Coronary artery (tissue), 2 donors: ENCODE data around the gene LHFPL3.

ENCODE experiments used
- DNase-seq: peaks from one replicate; pipeline ENCODE4 v3.0.0-alpha.2; 2017; ENCODE audit warnings: low spot score
- H3K27ac ChIP-seq, 2 donors: fragments of 200-600 bp; sonication (generic); one replicate each; pipeline ENCODE4 v1.5.1; 2016 to 2019
- H3K4me3 ChIP-seq: fragments of 200-600 bp; sonication (generic); 2 replicates; pipeline ENCODE4 v1.5.1; 2016; ENCODE audit warnings: mild to moderate bottlenecking, moderate library complexity
- CTCF ChIP-seq: fragments of 200-600 bp; sonication (generic); IDR thresholded peaks from one replicate; pipeline ENCODE4 v1.5.1; 2019; ENCODE audit warnings: antibody characterized with exemption

The LHFPL3 gene

GRCh38 chr7:104397442-104397841, 69.0 kb downstream of the LHFPL3 start:
- DNase-seq: no peak
- Histone ChIP-seq H3K27ac (no peak overlapping the region), H3K4me3 (no peak overlapping the region)
- TF ChIP-seq CTCF: no peak

GRCh38 chr7:104408371-104408770, 80.0 kb downstream of the LHFPL3 start:
- Histone ChIP-seq H3K27ac (no peak overlapping the region), H3K4me3 (no peak overlapping the region)
- TF ChIP-seq CTCF: no peak
- no peak for DNase-seq

- no peak for TF ChIP-seq CTCF
- no peak overlapping the region for H3K27ac ChIP-seq
- no peak for DNase-seq
- no peak overlapping the region for H3K4me3 ChIP-seq
Observed at GRCh38 chr7:104410742-104411141, 82.3 kb downstream of the LHFPL3 start.

- no peak overlapping the region for H3K27ac ChIP-seq
- DNase-seq: no peak
- no peak overlapping the region for H3K4me3 ChIP-seq
- no peak for TF ChIP-seq CTCF
Observed at GRCh38 chr7:104412911-104413310, 84.5 kb downstream of the LHFPL3 start.

- no peak for DNase-seq
- H3K4me3 ChIP-seq: no peak overlapping the region
- no peak for TF ChIP-seq CTCF
- H3K27ac ChIP-seq: no peak overlapping the region
Observed at GRCh38 chr7:104414216-104414615, 85.8 kb downstream of the LHFPL3 start.

- no peak for DNase-seq
Observed at GRCh38 chr7:104415700-104416099, 87.3 kb downstream of the LHFPL3 start.

More at GRCh38 chr7:104415700-104416099, 87.3 kb downstream of the LHFPL3 start:
- H3K27ac ChIP-seq: no peak overlapping the region
- no peak overlapping the region for H3K4me3 ChIP-seq
- TF ChIP-seq CTCF: no peak
